Brain microvascular endothelial cell (primary cell): ENCODE data around the gene ZNF837.

ENCODE experiments used
- DNase-seq: peaks from one replicate; pipeline ENCODE4 v3.0.0-alpha.2; 2020
- H3K27ac ChIP-seq: fragments of 250-450 bp; sonication (Bioruptor Pico); 2 replicates; pipeline ENCODE4 v1.5.1; 2020; ENCODE audit warnings: mild to moderate bottlenecking, moderate library complexity
- H3K27me3 ChIP-seq: fragments of 250-450 bp; sonication (Bioruptor Pico); replicated peaks from 2 replicates; pipeline ENCODE4 v1.5.1; 2020; ENCODE audit warnings: mild to moderate bottlenecking
- H3K36me3 ChIP-seq: fragments of 250-450 bp; sonication (Bioruptor Pico); replicated peaks from 2 replicates; pipeline ENCODE4 v1.5.1; 2020; ENCODE audit warnings: mild to moderate bottlenecking
- H3K4me3 ChIP-seq: 2 replicates; pipeline ENCODE4 v1.5.1; 2011; ENCODE audit warnings: low read depth, mild to moderate bottlenecking, control low read depth, low read length, moderate library complexity
- in situ Hi-C: cut with HindIII; loops from 2 replicates; pipeline ENCODE4 v1.10.0; 2017; ENCODE audit warnings: low sequenced_read_pairs, low pct_ligation_motif_present
- TF ChIP-seq, protein P1 (sequence below): IDR thresholded peaks from 2 replicates; pipeline ENCODE4 v1.5.1; 2011; ENCODE audit warnings: low read depth, mild to moderate bottlenecking, moderate library complexity, low read length, control low read depth, inconsistent platforms; ENCODE audit errors: missing control alignments

Gene ZNF837

DNA sequence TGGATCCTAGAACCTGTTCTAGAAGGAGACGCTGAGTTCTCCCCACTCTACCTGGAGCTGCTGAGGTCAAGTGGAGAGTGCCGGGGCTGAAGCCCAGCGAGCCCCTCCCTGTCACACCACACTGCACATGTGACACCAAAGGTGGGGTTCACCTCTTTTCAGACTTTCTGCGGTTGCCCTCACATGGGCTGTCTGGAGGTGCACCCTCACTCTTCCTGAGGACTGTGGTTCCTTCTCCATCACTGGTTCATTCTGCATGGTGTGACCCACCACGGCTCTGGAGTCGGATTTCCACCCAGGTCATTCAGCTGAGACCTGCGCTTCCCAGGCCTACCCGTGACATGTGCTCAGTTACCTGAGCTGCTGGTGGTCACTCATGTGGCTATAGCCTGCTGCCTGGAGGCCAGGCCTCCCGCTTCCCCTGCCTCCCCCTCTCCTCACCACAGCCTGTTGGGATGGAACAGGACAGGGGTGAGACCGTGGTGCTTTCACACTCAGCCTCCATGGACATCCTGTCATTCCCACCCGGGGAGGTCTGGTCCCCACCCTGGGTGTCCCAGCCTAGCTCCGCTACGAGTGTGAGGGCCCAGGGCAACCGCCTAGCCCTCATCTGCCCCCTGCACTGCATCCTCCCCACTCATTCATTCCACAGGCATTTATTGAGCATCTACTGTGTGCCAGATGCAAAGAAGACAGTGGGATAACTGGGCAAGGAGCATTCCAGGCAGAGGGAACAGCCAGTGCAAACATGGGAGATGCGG is 26.9 kb downstream of the ZNF837 start:
- TF ChIP-seq, protein P1, sequence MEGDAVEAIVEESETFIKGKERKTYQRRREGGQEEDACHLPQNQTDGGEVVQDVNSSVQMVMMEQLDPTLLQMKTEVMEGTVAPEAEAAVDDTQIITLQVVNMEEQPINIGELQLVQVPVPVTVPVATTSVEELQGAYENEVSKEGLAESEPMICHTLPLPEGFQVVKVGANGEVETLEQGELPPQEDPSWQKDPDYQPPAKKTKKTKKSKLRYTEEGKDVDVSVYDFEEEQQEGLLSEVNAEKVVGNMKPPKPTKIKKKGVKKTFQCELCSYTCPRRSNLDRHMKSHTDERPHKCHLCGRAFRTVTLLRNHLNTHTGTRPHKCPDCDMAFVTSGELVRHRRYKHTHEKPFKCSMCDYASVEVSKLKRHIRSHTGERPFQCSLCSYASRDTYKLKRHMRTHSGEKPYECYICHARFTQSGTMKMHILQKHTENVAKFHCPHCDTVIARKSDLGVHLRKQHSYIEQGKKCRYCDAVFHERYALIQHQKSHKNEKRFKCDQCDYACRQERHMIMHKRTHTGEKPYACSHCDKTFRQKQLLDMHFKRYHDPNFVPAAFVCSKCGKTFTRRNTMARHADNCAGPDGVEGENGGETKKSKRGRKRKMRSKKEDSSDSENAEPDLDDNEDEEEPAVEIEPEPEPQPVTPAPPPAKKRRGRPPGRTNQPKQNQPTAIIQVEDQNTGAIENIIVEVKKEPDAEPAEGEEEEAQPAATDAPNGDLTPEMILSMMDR: no peak
- no peak overlapping the region for H3K4me3 ChIP-seq
- H3K36me3 ChIP-seq: peaks cover 13% of the 10 kb centered on the region
- in situ Hi-C loops: no loop called here
- H3K27me3 ChIP-seq: no peaks in the 10 kb centered on the region
- no peak overlapping the region for H3K27ac ChIP-seq
- no peak for DNase-seq

DNA sequence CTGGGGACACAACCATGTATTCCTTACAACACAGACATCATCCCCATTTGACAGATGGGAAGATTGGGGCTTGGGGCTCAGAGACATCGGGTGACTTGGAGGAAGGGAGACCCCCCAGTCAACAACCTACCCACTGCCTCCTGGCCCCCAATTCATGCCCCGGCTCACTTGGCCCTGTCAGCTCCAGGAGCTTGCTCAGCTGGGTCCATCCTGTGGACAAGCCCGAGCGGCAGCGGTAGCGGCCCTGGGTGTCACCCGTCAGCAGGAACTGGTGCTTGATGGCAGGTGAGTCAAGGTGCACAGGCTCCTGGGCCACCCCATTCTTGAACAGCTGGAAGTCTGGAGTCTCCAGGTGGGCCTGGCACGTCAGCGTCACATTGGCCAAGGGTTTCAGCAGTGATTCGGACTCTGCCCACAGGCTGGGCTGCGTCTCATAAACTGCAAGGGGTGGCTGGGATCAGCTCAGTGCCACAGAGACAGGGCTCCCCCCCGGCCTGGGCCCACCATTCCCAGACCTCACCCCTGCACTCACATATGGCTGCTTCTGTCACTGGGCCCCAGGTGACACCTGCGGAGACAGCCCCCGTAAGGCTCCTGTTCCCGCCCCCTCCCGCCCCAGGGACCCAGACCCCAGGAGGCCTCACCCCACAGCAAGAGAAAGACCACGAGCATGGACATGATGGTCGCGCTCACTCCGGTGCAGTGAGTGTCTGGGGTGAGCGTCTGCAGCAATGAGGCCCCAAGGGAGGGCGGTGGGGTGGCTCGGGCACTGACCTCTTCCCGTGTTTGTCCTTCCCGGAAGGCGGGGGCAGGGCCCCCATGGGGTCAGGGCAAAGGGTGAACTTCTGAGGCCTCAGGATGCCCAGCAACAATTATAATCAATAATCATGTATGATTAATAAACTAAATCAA is 27.8 kb downstream of the ZNF837 start, which contains the start of gene A1BG:
Gene A1BG (minus strand): TSS at position 733 of the 912 bp plus-strand sequence. CDS start 55 bp downstream, at position 678.
- in situ Hi-C loops: no loop called here
- Histone ChIP-seq H3K36me3 (peaks cover 13% of the 10 kb centered on the region), H3K4me3 (no peak within 1 kb of the TSS), H3K27me3 (no peaks in the 10 kb centered on the region), H3K27ac (no peak within 1 kb of the TSS)
- no peak for DNase-seq
- TF ChIP-seq, protein P1: no peak

DNA sequence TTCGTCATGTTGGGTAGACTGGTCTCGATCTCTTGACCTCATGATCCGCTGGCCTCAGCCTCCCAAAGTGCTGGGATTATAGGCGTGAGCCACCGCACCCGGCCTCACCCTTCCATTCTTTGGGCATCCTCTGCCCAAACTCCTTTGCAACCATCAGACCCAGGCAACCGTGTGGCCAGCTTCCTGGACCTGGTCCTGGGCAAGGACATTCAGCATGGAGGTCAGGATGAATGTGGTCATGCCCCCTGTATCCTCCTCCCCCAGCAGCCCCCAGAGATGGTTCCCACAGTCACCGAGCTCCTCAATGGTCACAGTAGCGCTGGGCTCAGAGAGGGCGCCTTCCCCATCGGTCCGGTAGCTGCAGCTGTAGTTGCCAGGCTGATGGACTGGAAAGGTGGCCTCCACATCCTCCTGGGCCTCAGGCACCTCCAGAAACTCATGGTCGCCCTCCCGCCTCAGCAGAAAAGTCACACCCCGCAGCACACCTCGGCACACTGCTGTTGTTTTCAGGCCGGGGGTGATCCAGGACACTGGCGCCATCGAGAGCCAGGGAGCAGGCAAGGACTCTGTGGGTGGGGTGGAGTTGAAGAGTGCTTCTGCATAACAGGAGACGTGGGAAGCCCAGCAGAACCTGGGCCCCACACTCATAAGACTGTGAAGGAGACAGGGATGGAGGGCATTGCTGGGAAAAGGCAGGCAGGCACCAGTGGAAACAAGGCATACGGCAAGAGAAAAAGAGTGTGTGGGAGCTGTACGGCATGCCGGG is 28.7 kb downstream of the ZNF837 start:
- H3K36me3 ChIP-seq: peaks cover 13% of the 10 kb centered on the region
- in situ Hi-C loops: no loop called here
- H3K27me3 ChIP-seq: no peaks in the 10 kb centered on the region
- H3K4me3 ChIP-seq: no peak overlapping the region
- H3K27ac ChIP-seq: no peak overlapping the region
- no peak for DNase-seq
- TF ChIP-seq, protein P1: no peak

DNA sequence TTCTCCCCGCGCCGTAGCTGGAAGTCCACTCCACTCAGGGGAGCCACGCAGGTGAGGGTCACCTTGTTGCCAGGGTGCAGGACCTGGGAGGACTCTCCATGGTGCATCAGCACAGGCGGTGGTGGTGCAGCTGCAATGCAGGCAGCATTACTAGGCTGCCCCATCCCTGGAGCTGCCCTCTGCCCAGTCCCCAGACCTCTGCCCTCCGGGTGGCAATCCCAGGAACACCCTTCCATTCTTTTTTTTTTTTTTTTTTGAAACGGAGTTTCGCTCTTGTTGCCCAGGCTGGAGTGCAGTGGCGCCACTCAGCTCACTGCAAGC is 29.3 kb downstream of the ZNF837 start:
- in situ Hi-C loops: no loop called here
- TF ChIP-seq, protein P1: no peak
- DNase-seq: no peak

DNA sequence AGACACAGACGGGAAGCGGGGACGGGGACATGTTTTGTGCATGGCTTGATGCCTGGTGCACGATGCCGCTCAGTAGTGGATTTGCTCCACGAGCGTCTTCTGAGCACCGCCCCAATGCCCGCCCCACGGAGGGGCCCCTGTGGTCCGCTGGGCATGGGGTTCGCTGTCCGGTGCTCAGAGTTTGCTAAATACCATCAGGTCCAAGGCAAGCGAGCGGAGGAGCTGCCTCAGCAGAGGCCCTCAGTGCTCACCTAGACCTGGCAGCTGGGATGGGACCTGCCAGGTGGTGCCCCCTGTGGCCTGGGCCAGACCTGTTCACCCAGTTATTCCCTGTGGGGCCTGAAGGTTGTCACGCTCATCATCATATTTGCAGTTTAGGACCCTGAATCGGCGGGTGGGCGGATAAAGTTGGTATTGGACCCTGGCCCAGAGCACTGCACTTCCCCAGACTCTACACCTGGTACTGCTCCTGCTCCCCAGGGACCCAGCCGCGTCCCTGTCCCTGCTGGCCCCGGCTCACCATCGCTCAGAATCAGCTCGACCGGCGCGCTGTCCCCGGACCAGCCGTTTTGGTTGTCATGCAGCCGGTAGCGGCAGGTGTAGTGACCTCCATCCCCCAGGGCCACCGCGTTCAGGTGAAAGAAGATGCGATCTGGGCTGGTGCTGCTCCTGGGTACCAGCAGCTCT is 29.8 kb downstream of the ZNF837 start:
- Histone ChIP-seq H3K36me3 (peaks cover 13% of the 10 kb centered on the region), H3K27me3 (no peaks in the 10 kb centered on the region), H3K4me3 (no peak overlapping the region), H3K27ac (no peak overlapping the region)
- no peak for DNase-seq
- in situ Hi-C loops: no loop called here
- TF ChIP-seq, protein P1: no peak

More for the DNA sequence above, 29.3 kb downstream of the ZNF837 start:
- no peak overlapping the region for H3K27ac ChIP-seq
- H3K27me3 ChIP-seq: no peaks in the 10 kb centered on the region
- H3K36me3 ChIP-seq: peaks cover 13% of the 10 kb centered on the region
- H3K4me3 ChIP-seq: no peak overlapping the region
